Lung (tissue), 12 donors: Measurements from ENCODE around the gene PIK3CD. TPM values are rescaled to one million over a fixed set of nuclear protein-coding genes. Genes with fewer than 3 reads are reported as not detected.
"Not testable (repeated sequence)": the region's sequence is repeated elsewhere in the genome, so short reads cannot be mapped to it uniquely, and the experiment has no call there.

ENCODE experiments used
- ATAC-seq: fragments of 200-7000 bp; cut with Tn5 transposase; one replicate; pipeline ENCODE4 v1.9.1; 2020; ENCODE audit warnings: moderate number of reproducible peaks; ENCODE audit not compliant: insufficient read depth, low FRiP score
- DNase-seq, 3 donors: peaks; one replicate each; pipeline ENCODE4 v3.0.0-alpha.2; 2013 to 2017
- H3K27ac ChIP-seq, 2 donors: one replicate each; pipeline ENCODE4 v1.5.1; 2013; ENCODE audit warnings: mild to moderate bottlenecking in 2 of 2, moderate library complexity in 2 of 2, control low read depth in 1 of 2, inconsistent platforms in 1 of 2, low read depth in 1 of 2, low read length in 1 of 2
- H3K27me3 ChIP-seq, 3 donors: one replicate each; pipeline ENCODE4 v1.5.1; 2013; ENCODE audit warnings: low read length in 2 of 3; ENCODE audit not compliant: control insufficient read depth in 3 of 3, insufficient read depth in 3 of 3
- H3K36me3 ChIP-seq, 4 donors: one replicate each; pipeline ENCODE4 v1.5.1; 2013; ENCODE audit warnings: low read length in 4 of 4, mild to moderate bottlenecking in 1 of 4, moderate library complexity in 1 of 4; ENCODE audit not compliant: control insufficient read depth in 4 of 4, insufficient read depth in 4 of 4
- H3K4me1 ChIP-seq, 5 donors: one replicate each; pipeline ENCODE4 v1.5.1; 2013; ENCODE audit warnings: low read length in 5 of 5, mild to moderate bottlenecking in 2 of 5, moderate library complexity in 1 of 5; ENCODE audit not compliant: control insufficient read depth in 5 of 5, insufficient read depth in 5 of 5
- H3K4me3 ChIP-seq: one replicate; pipeline ENCODE4 v1.5.1; 2013; ENCODE audit warnings: mild to moderate bottlenecking, control low read depth, moderate library complexity
- H3K9ac ChIP-seq, 2 donors: one replicate each; pipeline ENCODE4 v1.5.1; 2013; ENCODE audit warnings: low read length in 2 of 2, control low read depth in 1 of 2; ENCODE audit not compliant: insufficient read depth in 1 of 2
- H3K9me3 ChIP-seq, 4 donors: one replicate each; pipeline ENCODE4 v1.5.1; 2013; ENCODE audit warnings: low read length in 3 of 4, mild to moderate bottlenecking in 1 of 4, moderate library complexity in 1 of 4; ENCODE audit not compliant: control insufficient read depth in 4 of 4, insufficient read depth in 3 of 4
- WGBS, 2 donors: extraction: QIAGEN DNeasy Blood & Tissue Kit; methylation state at CpG; one replicate each; pipeline ENCODE4 v1.1.7; 2013; 5-methylcytosine and 5-hydroxymethylcytosine counted together
- polyA plus RNA-seq, 2 donors: library from polyadenylated mRNA; stranded (reverse); fragments of 200-250 nt; gene quantifications; one replicate each; pipeline ENCODE4 v1.2.1, GENCODE V29; 2013
- total RNA-seq, 2 donors: library from RNA; depleted of rRNA in 1 of 2; stranded (reverse); fragments of >200 nt in 1 of 2; gene quantifications; one replicate each; pipeline ENCODE4 v1.2.1, GENCODE V29; 2014 to 2021
- TF ChIP-seq, protein P1 (sequence below): IDR thresholded peaks from 2 replicates; pipeline ENCODE4 v1.5.1; 2012; ENCODE audit warnings: mild to moderate bottlenecking; ENCODE audit errors: control extremely low read depth, extremely low read depth
- donor health status: control.
- donor health status: control.
- donor health status: Bipolar disorder and iron deficiency.
- donor health status: healthy.
- donor health status: DM: yes; HTN: yes; CAD: no.

PIK3CD gene
- total and polyA plus RNA-seq, 4 donors: 7.8 to 29.6 (median 21.8) TPM

- DNase-seq (no peak), ATAC-seq (no peak)
- Histone ChIP-seq H3K36me3 (peaks cover 0 to 14% (median 0%) of the 10 kb centered on the region in 4 donors), H3K27ac (no peak overlapping the region), H3K9ac (no peak overlapping the region), H3K4me1 (no peaks in the 10 kb centered on the region), H3K27me3 (no peaks in the 10 kb centered on the region), H3K9me3 (no peaks in the 10 kb centered on the region), H3K4me3 (no peak overlapping the region)
- TF ChIP-seq, protein P1, sequence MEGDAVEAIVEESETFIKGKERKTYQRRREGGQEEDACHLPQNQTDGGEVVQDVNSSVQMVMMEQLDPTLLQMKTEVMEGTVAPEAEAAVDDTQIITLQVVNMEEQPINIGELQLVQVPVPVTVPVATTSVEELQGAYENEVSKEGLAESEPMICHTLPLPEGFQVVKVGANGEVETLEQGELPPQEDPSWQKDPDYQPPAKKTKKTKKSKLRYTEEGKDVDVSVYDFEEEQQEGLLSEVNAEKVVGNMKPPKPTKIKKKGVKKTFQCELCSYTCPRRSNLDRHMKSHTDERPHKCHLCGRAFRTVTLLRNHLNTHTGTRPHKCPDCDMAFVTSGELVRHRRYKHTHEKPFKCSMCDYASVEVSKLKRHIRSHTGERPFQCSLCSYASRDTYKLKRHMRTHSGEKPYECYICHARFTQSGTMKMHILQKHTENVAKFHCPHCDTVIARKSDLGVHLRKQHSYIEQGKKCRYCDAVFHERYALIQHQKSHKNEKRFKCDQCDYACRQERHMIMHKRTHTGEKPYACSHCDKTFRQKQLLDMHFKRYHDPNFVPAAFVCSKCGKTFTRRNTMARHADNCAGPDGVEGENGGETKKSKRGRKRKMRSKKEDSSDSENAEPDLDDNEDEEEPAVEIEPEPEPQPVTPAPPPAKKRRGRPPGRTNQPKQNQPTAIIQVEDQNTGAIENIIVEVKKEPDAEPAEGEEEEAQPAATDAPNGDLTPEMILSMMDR: no peak
- WGBS, 2 donors: 87 to 95% methylated on average over 9 of the region's 9 CpGs
Measured at GRCh38 chr1:9711466-9712020, 60.0 kb downstream of the PIK3CD start.

DNA sequence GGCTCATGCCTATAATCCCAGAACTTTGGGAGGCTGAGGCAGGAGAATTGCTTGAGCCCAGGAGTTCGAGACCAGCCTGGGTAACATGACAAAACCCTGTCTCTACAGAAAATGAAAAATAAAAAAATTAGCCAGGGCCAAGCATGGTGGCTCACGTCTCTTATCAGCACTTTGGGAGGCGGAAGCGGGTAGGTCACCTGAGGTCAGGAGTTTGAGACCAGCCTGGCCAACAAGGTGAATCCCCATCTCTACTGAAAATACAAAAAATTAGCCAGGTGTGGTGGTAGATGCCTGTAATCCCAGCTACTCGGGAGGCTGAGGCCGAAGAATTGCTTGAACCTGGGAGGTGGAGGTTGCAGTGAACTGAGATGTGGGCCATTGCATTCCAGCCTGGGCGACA lies 61.2 kb downstream of the PIK3CD start:
- not testable (repeated sequence) for ATAC-seq, H3K27ac ChIP-seq, H3K9ac ChIP-seq, DNase-seq, H3K27me3 ChIP-seq, H3K4me3 ChIP-seq, H3K9me3 ChIP-seq, H3K4me1 ChIP-seq
- 93 to 96% methylated on average over 7 of the region's 7 CpGs for WGBS, 2 donors
- H3K36me3 ChIP-seq: peaks cover 0 to 17% (median 0%) of the 10 kb centered on the region in 4 donors

GRCh38 chr1:9714257-9714718 lies 62.8 kb downstream of the PIK3CD start:
- Histone ChIP-seq H3K27me3 (no peaks in the 10 kb centered on the region), H3K36me3 (peaks cover 0 to 17% (median 0%) of the 10 kb centered on the region in 4 donors), H3K9me3 (no peaks in the 10 kb centered on the region), H3K27ac (no peak overlapping the region), H3K9ac (no peak overlapping the region), H3K4me3 (no peak overlapping the region), H3K4me1 (peaks cover 0 to 8% (median 0%) of the 10 kb centered on the region in 5 donors)
- DNase-seq (no peak), ATAC-seq (no peak)
- TF ChIP-seq, protein P1: no peak
- 80 to 83% methylated on average over 6 of the region's 6 CpGs for WGBS, 2 donors

DNA sequence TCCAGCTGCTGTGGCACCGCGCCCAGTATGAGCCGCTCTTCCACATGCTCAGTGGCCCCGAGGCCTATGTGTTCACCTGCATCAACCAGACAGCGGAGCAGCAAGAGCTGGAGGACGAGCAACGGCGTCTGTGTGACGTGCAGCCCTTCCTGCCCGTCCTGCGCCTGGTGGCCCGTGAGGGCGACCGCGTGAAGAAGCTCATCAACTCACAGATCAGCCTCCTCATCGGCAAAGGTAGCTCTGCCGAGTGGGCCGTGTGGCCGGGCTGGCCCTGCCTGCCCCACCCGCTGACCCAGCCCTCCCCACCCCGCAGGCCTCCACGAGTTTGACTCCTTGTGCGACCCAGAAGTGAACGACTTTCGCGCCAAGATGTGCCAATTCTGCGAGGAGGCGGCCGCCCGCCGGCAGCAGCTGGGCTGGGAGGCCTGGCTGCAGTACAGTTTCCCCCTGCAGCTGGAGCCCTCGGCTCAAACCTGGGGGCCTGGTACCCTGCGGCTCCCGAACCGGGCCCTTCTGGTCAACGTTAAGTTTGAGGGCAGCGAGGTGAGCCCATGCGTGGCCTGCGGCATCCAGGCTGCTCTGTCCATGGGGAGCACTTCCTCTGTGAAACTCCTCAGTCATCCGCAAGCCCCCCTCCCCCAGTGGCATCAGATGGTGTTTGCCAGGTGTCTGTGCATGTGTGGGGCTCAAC lies 64.2 kb downstream of the PIK3CD start:
- TF ChIP-seq, protein P1: no peak
- ATAC-seq (no peak), DNase-seq (no peak)
- peaks cover 0 to 8% (median 0%) of the 10 kb centered on the region in 5 donors for H3K4me1 ChIP-seq
- no peak overlapping the region for H3K4me3 ChIP-seq
- no peak overlapping the region for H3K27ac ChIP-seq
- H3K9me3 ChIP-seq: no peaks in the 10 kb centered on the region
- peaks cover 0 to 26% (median 0%) of the 10 kb centered on the region in 4 donors for H3K36me3 ChIP-seq
- no peaks in the 10 kb centered on the region for H3K27me3 ChIP-seq
- H3K9ac ChIP-seq: no peak overlapping the region
- 88 to 93% methylated on average over 40 of the region's 40 CpGs for WGBS, 2 donors
